WERI-Rb-1 (cell line): ENCODE results near the gene TACC3.

Experiments
- DNase-seq: peaks from one replicate; pipeline ENCODE4 v3.0.0-alpha.2; 2020
- H3K27ac ChIP-seq: fragments of 250-450 bp; sonication (Bioruptor Pico); 2 replicates; pipeline ENCODE4 v1.5.1; 2020; ENCODE audit warnings: mild to moderate bottlenecking, moderate library complexity
- H3K27me3 ChIP-seq: fragments of 250-450 bp; sonication (Bioruptor Pico); 2 replicates; pipeline ENCODE4 v1.5.1; 2021; ENCODE audit warnings: mild to moderate bottlenecking, low read depth, moderate library complexity; ENCODE audit not compliant: insufficient read depth, severe bottlenecking
- H3K36me3 ChIP-seq: fragments of 250-450 bp; sonication (Bioruptor Pico); 2 replicates; pipeline ENCODE4 v1.5.1; 2020; ENCODE audit warnings: mild to moderate bottlenecking, moderate library complexity
- H3K4me3 ChIP-seq: 2 replicates; pipeline ENCODE4 v1.5.1; 2011; ENCODE audit warnings: low read depth, mild to moderate bottlenecking, control low read depth, low read length
- H3K9me3 ChIP-seq: fragments of 250-450 bp; sonication (Bioruptor Pico); 2 replicates; pipeline ENCODE4 v1.5.1; 2021; ENCODE audit warnings: mild to moderate bottlenecking, moderate library complexity; ENCODE audit not compliant: severe bottlenecking
- TF ChIP-seq, protein P1 (sequence below): IDR thresholded peaks from 2 replicates; pipeline ENCODE4 v1.5.1; 2011; ENCODE audit warnings: low read depth, mild to moderate bottlenecking, control low read depth, inconsistent platforms, low read length

TACC3 gene

DNA sequence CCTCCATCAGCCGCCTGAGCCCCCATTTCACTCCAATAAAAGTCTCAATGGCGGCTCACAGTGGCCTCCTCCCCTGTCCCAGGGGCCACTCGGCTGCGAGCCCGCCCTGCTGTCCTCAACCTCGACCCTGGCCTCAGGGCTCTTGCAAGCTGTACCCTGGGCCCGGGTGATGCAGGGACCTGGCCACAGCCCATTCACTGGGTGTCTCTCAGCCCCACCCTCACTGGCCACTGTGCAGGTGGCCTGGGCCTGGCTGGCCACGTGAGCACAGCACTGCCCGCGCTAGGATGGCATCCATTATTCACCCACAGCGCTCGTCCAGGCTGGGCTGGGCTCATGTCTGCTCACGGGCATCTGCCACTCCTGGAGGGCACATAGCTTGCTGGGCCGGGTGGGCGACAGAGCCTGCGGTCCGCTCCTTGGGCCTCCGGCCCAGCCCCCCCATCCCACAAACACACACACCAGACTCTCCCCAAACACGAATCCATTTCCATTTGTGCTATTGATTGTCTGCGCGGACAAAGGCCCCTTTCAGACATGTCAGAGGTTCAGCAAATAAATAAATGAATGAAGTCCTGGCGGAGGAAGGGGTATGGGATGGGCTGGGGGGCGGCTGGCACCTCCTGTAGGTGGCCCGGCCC lies 55.3 kb downstream of the TACC3 start:
- no peak overlapping the region; the same call in 1 of the 2 replicates for H3K27ac ChIP-seq
- DNase-seq: no peak
- no peak overlapping the region for H3K4me3 ChIP-seq
- H3K36me3 ChIP-seq: no peaks in the 10 kb centered on the region
- TF ChIP-seq, protein P1, sequence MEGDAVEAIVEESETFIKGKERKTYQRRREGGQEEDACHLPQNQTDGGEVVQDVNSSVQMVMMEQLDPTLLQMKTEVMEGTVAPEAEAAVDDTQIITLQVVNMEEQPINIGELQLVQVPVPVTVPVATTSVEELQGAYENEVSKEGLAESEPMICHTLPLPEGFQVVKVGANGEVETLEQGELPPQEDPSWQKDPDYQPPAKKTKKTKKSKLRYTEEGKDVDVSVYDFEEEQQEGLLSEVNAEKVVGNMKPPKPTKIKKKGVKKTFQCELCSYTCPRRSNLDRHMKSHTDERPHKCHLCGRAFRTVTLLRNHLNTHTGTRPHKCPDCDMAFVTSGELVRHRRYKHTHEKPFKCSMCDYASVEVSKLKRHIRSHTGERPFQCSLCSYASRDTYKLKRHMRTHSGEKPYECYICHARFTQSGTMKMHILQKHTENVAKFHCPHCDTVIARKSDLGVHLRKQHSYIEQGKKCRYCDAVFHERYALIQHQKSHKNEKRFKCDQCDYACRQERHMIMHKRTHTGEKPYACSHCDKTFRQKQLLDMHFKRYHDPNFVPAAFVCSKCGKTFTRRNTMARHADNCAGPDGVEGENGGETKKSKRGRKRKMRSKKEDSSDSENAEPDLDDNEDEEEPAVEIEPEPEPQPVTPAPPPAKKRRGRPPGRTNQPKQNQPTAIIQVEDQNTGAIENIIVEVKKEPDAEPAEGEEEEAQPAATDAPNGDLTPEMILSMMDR: no peak
- H3K9me3 ChIP-seq: no peaks in the 10 kb centered on the region
- H3K27me3 ChIP-seq: no peaks in the 10 kb centered on the region

DNA sequence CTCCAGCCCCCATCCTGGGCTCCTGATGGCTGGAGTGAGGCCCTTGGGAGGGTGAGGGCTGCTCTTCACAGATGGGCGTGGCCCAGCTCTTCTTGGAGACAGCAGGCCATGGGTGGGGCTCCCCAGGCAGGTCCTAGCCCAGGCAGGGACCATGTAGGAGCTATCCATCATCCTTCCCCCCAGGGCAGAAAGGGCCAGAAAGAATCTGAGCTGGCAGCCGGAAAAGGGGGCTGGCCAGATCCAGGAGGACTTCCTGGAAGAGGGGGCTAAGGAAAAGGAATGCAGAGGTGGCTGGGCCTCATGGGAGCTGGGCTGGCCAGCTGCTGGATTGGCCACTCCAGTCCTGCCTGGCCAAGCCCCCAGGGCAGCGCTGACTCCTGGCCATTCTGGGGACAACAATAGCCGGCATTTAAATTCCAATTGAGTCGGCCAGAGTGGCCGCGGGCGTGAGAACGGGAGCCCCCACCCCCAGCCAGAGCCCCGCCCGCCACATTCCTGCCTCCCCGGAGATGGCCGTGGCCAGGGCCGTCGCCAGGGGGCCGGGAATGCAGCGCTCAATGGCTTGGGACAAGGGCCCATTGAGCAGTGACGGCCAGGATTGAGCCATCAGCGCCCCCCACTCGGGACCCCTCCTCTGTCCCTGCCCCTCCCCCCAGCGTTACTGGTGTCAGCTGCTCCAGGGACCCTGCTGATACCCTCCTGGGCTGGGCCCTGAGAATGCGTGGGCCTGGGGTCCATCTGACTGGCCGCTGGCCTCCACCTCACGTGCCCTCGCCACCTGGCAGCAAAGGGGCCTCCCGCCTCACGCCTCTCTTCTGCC lies 56.7 kb downstream of the TACC3 start:
- no peak overlapping the region for H3K27ac ChIP-seq
- H3K27me3 ChIP-seq: no peaks in the 10 kb centered on the region
- TF ChIP-seq, protein P1: no peak
- H3K36me3 ChIP-seq: no peaks in the 10 kb centered on the region
- H3K9me3 ChIP-seq: no peaks in the 10 kb centered on the region
- DNase-seq: no peak
- no peak overlapping the region for H3K4me3 ChIP-seq

DNA sequence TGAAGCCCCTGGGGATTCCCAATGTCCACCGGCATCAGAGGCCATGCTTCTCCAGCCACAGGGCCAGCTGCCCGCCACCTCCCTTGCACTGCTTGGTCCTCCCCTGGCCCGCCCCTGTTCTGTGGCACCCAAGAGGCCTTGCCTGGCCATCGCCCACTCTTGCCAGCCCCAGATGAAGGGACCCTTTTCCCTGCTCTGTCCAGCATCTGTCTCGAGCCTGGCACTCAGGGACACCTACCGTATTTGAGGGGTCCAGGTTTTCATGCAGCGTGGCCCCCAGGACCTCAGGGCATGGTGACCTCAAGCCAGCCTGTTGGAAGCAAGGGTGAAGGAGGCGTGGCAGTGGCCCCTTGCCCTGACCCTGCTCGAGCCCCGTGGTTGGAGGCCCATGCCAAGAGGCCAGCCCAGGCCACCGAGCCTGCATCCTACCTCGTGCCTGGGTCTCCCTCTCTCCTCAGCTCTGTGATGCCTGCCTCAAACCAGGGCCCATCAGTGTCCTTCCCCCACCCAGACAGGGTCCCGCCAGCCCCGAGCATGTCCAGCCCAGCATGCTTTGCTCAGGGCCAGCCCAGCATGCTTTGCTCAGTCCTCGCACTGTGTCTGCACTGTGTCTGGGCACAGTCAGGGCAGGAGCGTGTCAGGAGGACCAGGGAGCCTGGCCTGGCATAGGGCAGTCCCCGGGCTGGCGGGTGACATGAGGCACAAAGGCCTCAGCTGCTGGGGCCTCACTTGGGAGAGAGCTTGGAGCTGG lies 57.5 kb downstream of the TACC3 start:
- no peaks in the 10 kb centered on the region for H3K36me3 ChIP-seq
- H3K27ac ChIP-seq: no peak overlapping the region
- no peaks in the 10 kb centered on the region for H3K27me3 ChIP-seq
- TF ChIP-seq, protein P1: no peak
- no peak overlapping the region for H3K4me3 ChIP-seq
- no peak for DNase-seq
- H3K9me3 ChIP-seq: no peaks in the 10 kb centered on the region

DNA sequence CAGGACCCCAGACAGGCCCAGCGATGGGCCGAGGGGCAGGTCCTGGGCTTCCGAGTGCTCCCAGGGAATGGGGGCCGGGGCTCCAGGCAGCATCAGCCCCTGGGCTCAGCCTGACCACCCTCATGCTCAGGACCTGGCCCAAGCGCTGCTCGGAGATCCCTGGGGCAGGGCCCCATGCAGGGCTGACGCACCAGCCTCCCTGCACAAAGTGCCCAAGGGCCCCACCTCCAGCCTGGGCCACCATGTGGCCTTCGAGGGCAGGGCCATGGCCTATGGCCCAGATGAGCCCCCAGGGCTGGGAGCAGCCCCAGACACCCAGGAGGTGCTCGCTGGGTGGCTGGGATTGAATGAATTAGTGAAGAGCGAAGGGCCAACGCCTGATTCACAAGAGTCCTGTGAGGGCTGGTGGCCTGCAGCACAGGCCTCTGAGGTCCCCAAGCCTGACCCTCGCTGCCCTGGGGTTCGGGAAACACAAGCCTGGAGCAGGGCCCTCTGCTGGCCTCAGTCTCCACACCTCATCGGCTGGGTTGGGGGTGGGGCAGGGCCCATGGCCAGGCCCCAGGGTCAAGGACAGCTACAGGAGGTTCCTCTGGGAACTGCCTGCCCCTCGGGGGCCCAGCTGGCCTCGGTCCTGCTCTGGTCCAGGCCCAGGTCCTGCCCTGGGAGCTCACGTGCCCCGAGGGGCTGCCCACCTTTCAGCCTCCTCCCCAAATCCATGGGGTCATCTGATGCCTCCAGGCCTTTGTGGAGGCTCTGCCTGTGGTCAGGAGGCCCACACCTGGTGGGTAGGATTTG lies 58.5 kb downstream of the TACC3 start:
- H3K4me3 ChIP-seq: no peak overlapping the region
- no peaks in the 10 kb centered on the region for H3K27me3 ChIP-seq
- no peaks in the 10 kb centered on the region for H3K36me3 ChIP-seq
- DNase-seq: no peak
- TF ChIP-seq, protein P1: no peak; the same call in 1 of the 2 replicates
- H3K27ac ChIP-seq: no peak overlapping the region
- no peaks in the 10 kb centered on the region for H3K9me3 ChIP-seq

DNA sequence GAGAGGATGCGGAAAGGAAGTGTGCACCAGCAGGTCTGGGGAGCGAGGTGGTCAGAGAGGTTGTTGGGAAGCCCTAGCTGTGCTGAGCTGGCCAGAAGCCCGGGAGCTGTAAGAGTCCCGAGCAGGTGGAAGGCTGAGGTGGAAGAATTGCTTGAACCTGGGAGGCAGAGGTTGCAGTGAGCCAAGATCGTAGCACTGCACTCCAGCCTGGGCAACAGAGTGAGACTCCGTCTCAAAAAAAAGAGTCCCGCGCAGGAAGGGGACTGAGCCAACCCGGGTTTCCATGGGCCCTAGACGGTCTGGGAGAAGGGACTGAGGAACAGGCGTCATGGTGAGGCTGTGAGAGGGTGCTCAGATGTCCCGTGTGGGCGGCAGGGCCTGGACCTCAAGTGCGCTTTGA lies 59.1 kb downstream of the TACC3 start:
- H3K4me3 ChIP-seq: no peak overlapping the region
- no peak for DNase-seq
- no peaks in the 10 kb centered on the region for H3K27me3 ChIP-seq
- H3K36me3 ChIP-seq: no peaks in the 10 kb centered on the region
- H3K9me3 ChIP-seq: no peaks in the 10 kb centered on the region
- TF ChIP-seq, protein P1: no peak
- H3K27ac ChIP-seq: no peak overlapping the region
